ENCODE measurements around the gene GTF2F2. TPM values are rescaled to one million over a fixed set of nuclear protein-coding genes. Genes with fewer than 3 reads are reported as not detected.
A peak's percentile ranks its signal among the peaks of the same experiment; 100 is the strongest.

GTF2F2 gene
- polyA plus RNA-seq, 1 donor (not counting 4 experiments of a cell fraction or from before 2014, with no cell fraction given): 55.5 TPM

DNA sequence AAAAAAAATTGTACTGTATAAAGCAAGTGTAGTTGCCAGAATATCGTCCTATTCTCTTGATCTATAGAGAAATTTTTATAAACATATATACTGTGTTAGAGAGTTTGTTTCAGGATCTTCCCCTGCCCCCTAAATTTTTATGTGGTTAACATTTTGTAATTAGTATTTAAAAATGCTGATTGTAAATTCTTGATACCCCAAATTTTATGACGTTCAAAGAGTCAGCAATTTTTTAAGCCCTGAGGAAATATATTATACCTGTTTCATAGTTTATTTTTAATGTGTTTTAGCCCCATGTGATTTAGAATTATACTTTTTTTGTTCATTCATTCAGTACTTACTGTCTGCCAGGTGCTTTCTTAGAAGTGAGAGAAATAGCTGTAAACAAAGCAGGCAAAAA lies 87.8 kb downstream of the GTF2F2 start:
- Histone ChIP-seq H3K27me3 (ENCODE audit: control insufficient read depth, extremely low read depth, insufficient read depth, low read length) (no peaks in the 10 kb centered on the region), H2AFZ (ENCODE audit: control insufficient read depth, low read length) (no peak overlapping the region), H3K9me1 (ENCODE audit: control insufficient read depth, extremely low read depth, insufficient read depth, low read length) (no peaks in the 10 kb centered on the region), H3K27ac (ENCODE audit: control insufficient read depth, insufficient read depth, low read length) (peak overlapping the region; percentile 98), H3K4me3 (ENCODE audit: control insufficient read depth in 2 of 3, extremely low read depth in 1 of 3, insufficient read depth in 2 of 3, low read depth in 1 of 3, low read length in 3 of 3) (peak overlapping the region; percentile 4 to 62 (median 25)), H4K20me1 (ENCODE audit: control insufficient read depth, extremely low read depth, insufficient read depth, low read length) (no peaks in the 10 kb centered on the region), H3K4me1 (ENCODE audit: control insufficient read depth, extremely low read depth, insufficient read depth, low read length) (peaks cover 44% of the 10 kb centered on the region), H3K79me2 (ENCODE audit: control insufficient read depth, insufficient read depth, low read length) (peaks cover 36% of the 10 kb centered on the region), H3K9ac (ENCODE audit: control insufficient read depth, extremely low read depth, insufficient read depth, low read length) (peak overlapping the region; percentile 87), H3K4me2 (ENCODE audit: control insufficient read depth, extremely low read depth, insufficient read depth, low read depth, low read length) (peak overlapping the region; percentile 88), H3K36me3 (ENCODE audit: control insufficient read depth in 2 of 2, extremely low read depth in 1 of 2, insufficient read depth in 2 of 2, low read length in 2 of 2) (peaks cover 3 to 12% of the 10 kb centered on the region in 2 experiments), H3K9me3 (ENCODE audit: control insufficient read depth, low read depth, low read length) (no peaks in the 10 kb centered on the region)
- dilution Hi-C loops (cut with MboI; ENCODE audit: extremely low pct_ligation_motif_present, low sequenced_read_pairs): no loop called here
- FAIRE-seq (no peak), DNase-seq (ENCODE audit: low read depth, low spot score) (no peak)
- no peak for TF ChIP-seq EZH2 (IDR thresholded peaks at IDR 0.05; ENCODE audit: low read length)

GRCh38 chr13:45209229-45209628 lies 88.9 kb downstream of the GTF2F2 start:
- Histone ChIP-seq H3K27me3 (ENCODE audit: control insufficient read depth, extremely low read depth, insufficient read depth, low read length) (no peaks in the 10 kb centered on the region), H3K36me3 (ENCODE audit: control insufficient read depth in 2 of 2, extremely low read depth in 1 of 2, insufficient read depth in 2 of 2, low read length in 2 of 2) (peaks cover 3 to 12% of the 10 kb centered on the region in 2 experiments), H4K20me1 (ENCODE audit: control insufficient read depth, extremely low read depth, insufficient read depth, low read length) (no peaks in the 10 kb centered on the region), H3K79me2 (ENCODE audit: control insufficient read depth, insufficient read depth, low read length) (peaks cover 31% of the 10 kb centered on the region), H3K27ac (ENCODE audit: control insufficient read depth, insufficient read depth, low read length) (peak overlapping the region; percentile 98), H3K4me3 (ENCODE audit: control insufficient read depth in 2 of 3, extremely low read depth in 1 of 3, insufficient read depth in 2 of 3, low read depth in 1 of 3, low read length in 3 of 3) (no peak overlapping the region), H2AFZ (ENCODE audit: control insufficient read depth, low read length) (no peak overlapping the region), H3K4me2 (ENCODE audit: control insufficient read depth, extremely low read depth, insufficient read depth, low read depth, low read length) (peak overlapping the region; percentile 88), H3K9ac (ENCODE audit: control insufficient read depth, extremely low read depth, insufficient read depth, low read length) (no peak overlapping the region), H3K9me1 (ENCODE audit: control insufficient read depth, extremely low read depth, insufficient read depth, low read length) (no peaks in the 10 kb centered on the region), H3K9me3 (ENCODE audit: control insufficient read depth, low read depth, low read length) (no peaks in the 10 kb centered on the region), H3K4me1 (ENCODE audit: control insufficient read depth, extremely low read depth, insufficient read depth, low read length) (peaks cover 44% of the 10 kb centered on the region)
- TF ChIP-seq EZH2 (IDR thresholded peaks at IDR 0.05; ENCODE audit: low read length): no peak
- TF ChIP-seq, protein P1, sequence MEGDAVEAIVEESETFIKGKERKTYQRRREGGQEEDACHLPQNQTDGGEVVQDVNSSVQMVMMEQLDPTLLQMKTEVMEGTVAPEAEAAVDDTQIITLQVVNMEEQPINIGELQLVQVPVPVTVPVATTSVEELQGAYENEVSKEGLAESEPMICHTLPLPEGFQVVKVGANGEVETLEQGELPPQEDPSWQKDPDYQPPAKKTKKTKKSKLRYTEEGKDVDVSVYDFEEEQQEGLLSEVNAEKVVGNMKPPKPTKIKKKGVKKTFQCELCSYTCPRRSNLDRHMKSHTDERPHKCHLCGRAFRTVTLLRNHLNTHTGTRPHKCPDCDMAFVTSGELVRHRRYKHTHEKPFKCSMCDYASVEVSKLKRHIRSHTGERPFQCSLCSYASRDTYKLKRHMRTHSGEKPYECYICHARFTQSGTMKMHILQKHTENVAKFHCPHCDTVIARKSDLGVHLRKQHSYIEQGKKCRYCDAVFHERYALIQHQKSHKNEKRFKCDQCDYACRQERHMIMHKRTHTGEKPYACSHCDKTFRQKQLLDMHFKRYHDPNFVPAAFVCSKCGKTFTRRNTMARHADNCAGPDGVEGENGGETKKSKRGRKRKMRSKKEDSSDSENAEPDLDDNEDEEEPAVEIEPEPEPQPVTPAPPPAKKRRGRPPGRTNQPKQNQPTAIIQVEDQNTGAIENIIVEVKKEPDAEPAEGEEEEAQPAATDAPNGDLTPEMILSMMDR (optimal IDR thresholded peaks at IDR 0.05 in 1 of 3, IDR thresholded peaks at IDR 0.05 in 1 of 3, conservative IDR thresholded peaks at IDR 0.05 in 1 of 3; ENCODE audit: extremely low read depth in 1 of 3, insufficient read depth in 2 of 3, low read length in 3 of 3): no peak
- dilution Hi-C loops (cut with MboI; ENCODE audit: extremely low pct_ligation_motif_present, low sequenced_read_pairs): no loop called here
- peak; percentile 62 for FAIRE-seq
- DNase-seq (ENCODE audit: low read depth, low spot score): no peak
